Measurements from ENCODE around the gene CHPF2.

DNA sequence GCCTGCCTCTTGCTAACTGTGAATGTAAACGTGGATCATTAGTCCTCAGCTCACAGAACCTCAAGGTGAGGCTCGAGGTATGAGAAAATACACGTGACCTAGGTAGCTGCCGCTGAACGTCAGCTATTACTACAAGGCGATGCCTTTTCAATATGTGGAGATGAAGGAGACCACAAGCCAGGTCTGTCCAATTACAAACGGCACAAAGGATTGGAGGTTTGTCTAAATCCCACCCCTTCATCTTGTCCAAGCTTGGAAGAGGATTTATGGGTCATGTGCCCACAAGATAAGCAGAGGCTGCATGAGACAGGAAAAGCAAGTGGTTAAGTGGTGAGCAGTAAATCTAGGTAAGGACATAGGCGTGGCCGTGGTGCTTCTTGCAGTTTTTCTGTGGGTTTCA, 25.4 kb upstream of the CHPF2 start:
- TF ChIP-seq POLR2A (IDR thresholded peaks at IDR 0.05) = no peak
- TF ChIP-seq, protein P1, sequence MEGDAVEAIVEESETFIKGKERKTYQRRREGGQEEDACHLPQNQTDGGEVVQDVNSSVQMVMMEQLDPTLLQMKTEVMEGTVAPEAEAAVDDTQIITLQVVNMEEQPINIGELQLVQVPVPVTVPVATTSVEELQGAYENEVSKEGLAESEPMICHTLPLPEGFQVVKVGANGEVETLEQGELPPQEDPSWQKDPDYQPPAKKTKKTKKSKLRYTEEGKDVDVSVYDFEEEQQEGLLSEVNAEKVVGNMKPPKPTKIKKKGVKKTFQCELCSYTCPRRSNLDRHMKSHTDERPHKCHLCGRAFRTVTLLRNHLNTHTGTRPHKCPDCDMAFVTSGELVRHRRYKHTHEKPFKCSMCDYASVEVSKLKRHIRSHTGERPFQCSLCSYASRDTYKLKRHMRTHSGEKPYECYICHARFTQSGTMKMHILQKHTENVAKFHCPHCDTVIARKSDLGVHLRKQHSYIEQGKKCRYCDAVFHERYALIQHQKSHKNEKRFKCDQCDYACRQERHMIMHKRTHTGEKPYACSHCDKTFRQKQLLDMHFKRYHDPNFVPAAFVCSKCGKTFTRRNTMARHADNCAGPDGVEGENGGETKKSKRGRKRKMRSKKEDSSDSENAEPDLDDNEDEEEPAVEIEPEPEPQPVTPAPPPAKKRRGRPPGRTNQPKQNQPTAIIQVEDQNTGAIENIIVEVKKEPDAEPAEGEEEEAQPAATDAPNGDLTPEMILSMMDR (IDR thresholded peaks at IDR 0.05) = no peak

Measured in prostate gland (tissue), 2 donors.